WTC11 (cell line): ENCODE measurements around the gene SFRP2. TPM values are rescaled to one million over a fixed set of nuclear protein-coding genes. Genes with fewer than 3 reads are reported as not detected.

Experiments
- ATAC-seq: fragments of 200-7000 bp; cut with Tn5 transposase; 2 replicates; pipeline ENCODE4 v1.10.0; 2021; ENCODE audit warnings: mild to moderate bottlenecking, moderate library complexity
- CTCF ChIA-PET: fragments of 300-600 bp; sonication (Branson Sonifier 250); formaldehyde crosslinking; loops from one replicate; lab custom pipeline; 2021; ENCODE audit warnings: antibody characterized with exemption; lab: Charles Lee
- POLR2A ChIA-PET: fragments of 350-600 bp; sonication (Branson Sonifier 250); formaldehyde crosslinking; loops from one replicate; lab custom pipeline; 2021; ENCODE audit warnings: antibody characterized with exemption; lab: Charles Lee
- DNase-seq: peaks from one replicate; pipeline ENCODE4 v3.0.0; 2021; ENCODE audit warnings: low spot score
- H3K27ac Mint-ChIP-seq: 2 replicates; pipeline ENCODE4 v1.8.0; 2021; ENCODE audit warnings: mixed read lengths
- H3K27me3 Mint-ChIP-seq: 2 replicates; pipeline ENCODE4 v1.8.0; 2021; ENCODE audit warnings: low read depth, mild to moderate bottlenecking, moderate library complexity, mixed read lengths
- H3K36me3 Mint-ChIP-seq: 2 replicates; pipeline ENCODE4 v1.8.0; 2021; ENCODE audit warnings: mixed read lengths
- H3K4me1 Mint-ChIP-seq: 2 replicates; pipeline ENCODE4 v1.8.0; 2022; ENCODE audit warnings: mixed read lengths
- H3K4me3 Mint-ChIP-seq: 2 replicates; pipeline ENCODE4 v1.8.0; 2021; ENCODE audit warnings: mild to moderate bottlenecking, moderate library complexity, mixed read lengths
- H3K9me3 Mint-ChIP-seq: 2 replicates; pipeline ENCODE4 v1.8.0; 2021; ENCODE audit warnings: mixed read lengths
- ATF1 ChIP-seq: sonication (generic); formaldehyde crosslinking; IDR thresholded peaks from 2 replicates; pipeline ENCODE4 v1.8.1; 2023; ENCODE audit warnings: mild to moderate bottlenecking, moderate library complexity, missing genetic modification reagents
- CBFB ChIP-seq: sonication (generic); formaldehyde crosslinking; IDR thresholded peaks from 2 replicates; pipeline ENCODE4 v1.8.1; 2022; ENCODE audit warnings: mild to moderate bottlenecking, low read depth, missing genetic modification reagents
- CREM ChIP-seq: sonication (generic); formaldehyde crosslinking; IDR thresholded peaks from 2 replicates; pipeline ENCODE4 v1.8.1; 2022; ENCODE audit warnings: mild to moderate bottlenecking, missing genetic modification reagents, moderate library complexity
- FOXK1 ChIP-seq: sonication (generic); formaldehyde crosslinking; IDR thresholded peaks from 2 replicates; pipeline ENCODE4 v1.8.0; 2022; ENCODE audit warnings: mild to moderate bottlenecking, moderate library complexity, missing genetic modification reagents
- FOXP1 ChIP-seq: sonication (generic); formaldehyde crosslinking; IDR thresholded peaks from 2 replicates; pipeline ENCODE4 v1.8.0; 2022; ENCODE audit warnings: missing genetic modification reagents, mild to moderate bottlenecking, moderate library complexity, borderline replicate concordance
- GABPB1 ChIP-seq: sonication (generic); formaldehyde crosslinking; IDR thresholded peaks from 2 replicates; pipeline ENCODE4 v1.8.1; 2023; ENCODE audit warnings: mild to moderate bottlenecking, missing genetic modification reagents
- GRHL2 ChIP-seq: fragments of 250-450 bp; sonication (Bioruptor Pico); IDR thresholded peaks from 2 replicates; pipeline ENCODE4 v1.8.0; 2022; ENCODE audit warnings: mild to moderate bottlenecking, moderate library complexity; ENCODE audit not compliant: insufficient replicate concordance, severe bottlenecking
- JUN ChIP-seq: sonication (generic); formaldehyde crosslinking; IDR thresholded peaks from 2 replicates; pipeline ENCODE4 v1.8.0; 2023; ENCODE audit warnings: mild to moderate bottlenecking, missing genetic modification reagents
- MYBL2 ChIP-seq: sonication (generic); formaldehyde crosslinking; IDR thresholded peaks from 2 replicates; pipeline ENCODE4 v1.8.1; 2023; ENCODE audit warnings: mild to moderate bottlenecking, moderate library complexity, missing genetic modification reagents
- NFE2L1 ChIP-seq: sonication (generic); formaldehyde crosslinking; IDR thresholded peaks from 2 replicates; pipeline ENCODE4 v1.8.1; 2023; ENCODE audit warnings: missing genetic modification reagents
- NR2C2 ChIP-seq: sonication (generic); formaldehyde crosslinking; IDR thresholded peaks from 2 replicates; pipeline ENCODE4 v1.8.0; 2022; ENCODE audit warnings: mild to moderate bottlenecking, missing genetic modification reagents
- RORB ChIP-seq: fragments of 250-450 bp; sonication (Bioruptor Pico); IDR thresholded peaks from 2 replicates; pipeline ENCODE4 v1.9.0; 2021; ENCODE audit warnings: mild to moderate bottlenecking
- SMAD3 ChIP-seq: sonication (generic); formaldehyde crosslinking; IDR thresholded peaks from 2 replicates; pipeline ENCODE4 v1.8.0; 2022; ENCODE audit warnings: missing genetic modification reagents, mild to moderate bottlenecking, borderline replicate concordance
- SMAD4 ChIP-seq: sonication (generic); formaldehyde crosslinking; IDR thresholded peaks from 2 replicates; pipeline ENCODE4 v1.8.0; 2022; ENCODE audit warnings: mild to moderate bottlenecking, missing genetic modification reagents
- SOX15 ChIP-seq: fragments of 250-450 bp; sonication (Bioruptor Pico); IDR thresholded peaks from 2 replicates; pipeline ENCODE4 v1.9.0; 2021; ENCODE audit warnings: mild to moderate bottlenecking
- SP1 ChIP-seq: sonication (generic); formaldehyde crosslinking; conservative IDR thresholded peaks from 2 replicates; pipeline ENCODE4 v1.8.1; 2022; ENCODE audit warnings: missing genetic modification reagents
- TCF7 ChIP-seq: sonication (generic); formaldehyde crosslinking; IDR thresholded peaks from 2 replicates; pipeline ENCODE4 v1.8.0; 2022; ENCODE audit warnings: mild to moderate bottlenecking, low read depth, missing genetic modification reagents, moderate library complexity
- ZNF232 ChIP-seq: sonication (generic); formaldehyde crosslinking; IDR thresholded peaks from 2 replicates; pipeline ENCODE4 v1.8.0; 2022; ENCODE audit warnings: mild to moderate bottlenecking, missing genetic modification reagents
- ZNF317 ChIP-seq: sonication (generic); formaldehyde crosslinking; IDR thresholded peaks from 2 replicates; pipeline ENCODE4 v1.8.1; 2023; ENCODE audit warnings: low read depth, mild to moderate bottlenecking, moderate library complexity, missing genetic modification reagents, borderline replicate concordance
- ZNF396 ChIP-seq: fragments of 250-450 bp; sonication (Bioruptor Pico); IDR thresholded peaks from 2 replicates; pipeline ENCODE4 v1.8.0; 2021; ENCODE audit warnings: mild to moderate bottlenecking, moderate library complexity, borderline replicate concordance
- total RNA-seq: library from RNA; stranded (reverse); gene quantifications from 3 replicates; pipeline ENCODE4 v1.2.3, GENCODE V29; 2021
- TF ChIP-seq, protein P1 (sequence below): sonication (generic); formaldehyde crosslinking; IDR thresholded peaks from 2 replicates; pipeline ENCODE4 v1.8.1; 2023; ENCODE audit warnings: mild to moderate bottlenecking, moderate library complexity, missing genetic modification reagents
- TF ChIP-seq, protein P2 (sequence below): sonication (generic); formaldehyde crosslinking; IDR thresholded peaks from 2 replicates; pipeline ENCODE4 v1.8.1; 2023; ENCODE audit warnings: mild to moderate bottlenecking, missing genetic modification reagents, moderate library complexity
- TF ChIP-seq, protein P3 (sequence below): sonication (generic); formaldehyde crosslinking; IDR thresholded peaks from 2 replicates; pipeline ENCODE4 v1.8.1; 2022; ENCODE audit warnings: missing genetic modification reagents, borderline replicate concordance
- TF ChIP-seq, protein P4 (sequence below): fragments of 250-450 bp; sonication (Bioruptor Pico); IDR thresholded peaks from 2 replicates; pipeline ENCODE4 v1.8.0; 2021; ENCODE audit warnings: mild to moderate bottlenecking
- TF ChIP-seq, protein P5 (sequence below): sonication (generic); formaldehyde crosslinking; IDR thresholded peaks from 2 replicates; pipeline ENCODE4 v1.8.1; 2022; ENCODE audit warnings: low read depth, missing genetic modification reagents, borderline replicate concordance

The SFRP2 gene
- total RNA-seq, 1 experiment from 2014 or later = 417 TPM

DNA sequence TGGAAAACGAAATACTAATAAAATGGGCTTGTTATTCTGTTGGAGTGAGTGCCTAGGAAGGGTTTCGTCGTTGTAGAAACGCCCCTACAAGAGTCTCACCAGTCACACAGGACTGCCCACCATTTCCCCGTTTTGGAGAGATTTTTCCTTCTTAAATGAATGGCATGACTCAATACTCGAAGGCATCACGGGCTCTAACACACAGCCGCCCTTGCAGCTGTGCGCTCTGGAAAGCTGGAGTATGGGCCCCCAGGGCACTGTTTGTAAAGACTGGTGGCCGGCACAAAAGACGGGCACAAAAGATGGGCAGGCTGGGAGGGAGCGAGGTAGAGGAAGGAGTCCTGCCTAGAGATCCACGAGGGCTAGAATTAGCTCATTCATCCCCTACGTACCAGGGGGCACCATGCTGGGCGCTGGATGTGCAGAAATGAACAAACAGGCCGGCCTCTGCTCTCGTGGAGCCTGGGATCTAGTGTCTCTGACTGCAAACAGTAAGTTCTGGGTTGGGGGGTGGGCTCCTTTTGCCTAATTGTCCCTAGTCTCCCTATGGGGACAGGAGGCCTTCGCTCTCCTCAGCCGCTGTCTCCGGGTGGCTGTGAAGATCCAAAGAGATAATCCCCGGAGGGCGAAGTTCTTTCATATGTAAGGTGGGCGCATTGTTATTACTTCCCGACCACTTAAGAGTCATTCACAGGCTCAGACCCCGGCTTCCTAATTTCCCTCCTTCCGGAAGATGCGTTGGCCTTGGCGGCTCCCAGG lies 1.0 kb upstream of the SFRP2 start (continued):
- TF ChIP-seq, protein P1, sequence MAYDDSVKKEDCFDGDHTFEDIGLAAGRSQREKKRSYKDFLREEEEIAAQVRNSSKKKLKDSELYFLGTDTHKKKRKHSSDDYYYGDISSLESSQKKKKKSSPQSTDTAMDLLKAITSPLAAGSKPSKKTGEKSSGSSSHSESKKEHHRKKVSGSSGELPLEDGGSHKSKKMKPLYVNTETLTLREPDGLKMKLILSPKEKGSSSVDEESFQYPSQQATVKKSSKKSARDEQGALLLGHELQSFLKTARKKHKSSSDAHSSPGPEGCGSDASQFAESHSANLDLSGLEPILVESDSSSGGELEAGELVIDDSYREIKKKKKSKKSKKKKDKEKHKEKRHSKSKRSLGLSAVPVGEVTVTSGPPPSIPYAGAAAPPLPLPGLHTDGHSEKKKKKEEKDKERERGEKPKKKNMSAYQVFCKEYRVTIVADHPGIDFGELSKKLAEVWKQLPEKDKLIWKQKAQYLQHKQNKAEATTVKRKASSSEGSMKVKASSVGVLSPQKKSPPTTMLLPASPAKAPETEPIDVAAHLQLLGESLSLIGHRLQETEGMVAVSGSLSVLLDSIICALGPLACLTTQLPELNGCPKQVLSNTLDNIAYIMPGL = no peak
- TF ChIP-seq NR2C2 (no peak), FOXP1 (no peak), ATF1 (CRISPR knock-in tag) (no peak), ZNF232 (no peak; the same call in 1 of the 2 replicates), ZNF396 (no peak), GRHL2 (CRISPR knock-in tag) (no peak), SMAD4 (CRISPR knock-in tag) (no peak), NFE2L1 (CRISPR knock-in tag) (no peak), SMAD3 (CRISPR knock-in tag) (no peak; the same call in 1 of the 2 replicates), GABPB1 (no peak), ZNF317 (CRISPR knock-in tag) (no peak)
- TF ChIP-seq, protein P2, sequence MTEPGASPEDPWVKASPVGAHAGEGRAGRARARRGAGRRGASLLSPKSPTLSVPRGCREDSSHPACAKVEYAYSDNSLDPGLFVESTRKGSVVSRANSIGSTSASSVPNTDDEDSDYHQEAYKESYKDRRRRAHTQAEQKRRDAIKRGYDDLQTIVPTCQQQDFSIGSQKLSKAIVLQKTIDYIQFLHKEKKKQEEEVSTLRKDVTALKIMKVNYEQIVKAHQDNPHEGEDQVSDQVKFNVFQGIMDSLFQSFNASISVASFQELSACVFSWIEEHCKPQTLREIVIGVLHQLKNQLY = no peak
- TF ChIP-seq, protein P3, sequence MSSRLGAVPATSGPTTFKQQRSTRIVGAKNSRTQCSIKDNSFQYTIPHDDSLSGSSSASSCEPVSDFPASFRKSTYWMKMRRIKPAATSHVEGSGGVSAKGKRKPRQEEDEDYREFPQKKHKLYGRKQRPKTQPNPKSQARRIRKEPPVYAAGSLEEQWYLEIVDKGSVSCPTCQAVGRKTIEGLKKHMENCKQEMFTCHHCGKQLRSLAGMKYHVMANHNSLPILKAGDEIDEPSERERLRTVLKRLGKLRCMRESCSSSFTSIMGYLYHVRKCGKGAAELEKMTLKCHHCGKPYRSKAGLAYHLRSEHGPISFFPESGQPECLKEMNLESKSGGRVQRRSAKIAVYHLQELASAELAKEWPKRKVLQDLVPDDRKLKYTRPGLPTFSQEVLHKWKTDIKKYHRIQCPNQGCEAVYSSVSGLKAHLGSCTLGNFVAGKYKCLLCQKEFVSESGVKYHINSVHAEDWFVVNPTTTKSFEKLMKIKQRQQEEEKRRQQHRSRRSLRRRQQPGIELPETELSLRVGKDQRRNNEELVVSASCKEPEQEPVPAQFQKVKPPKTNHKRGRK (CRISPR knock-in tag) = no peak
- TF ChIP-seq, protein P4, sequence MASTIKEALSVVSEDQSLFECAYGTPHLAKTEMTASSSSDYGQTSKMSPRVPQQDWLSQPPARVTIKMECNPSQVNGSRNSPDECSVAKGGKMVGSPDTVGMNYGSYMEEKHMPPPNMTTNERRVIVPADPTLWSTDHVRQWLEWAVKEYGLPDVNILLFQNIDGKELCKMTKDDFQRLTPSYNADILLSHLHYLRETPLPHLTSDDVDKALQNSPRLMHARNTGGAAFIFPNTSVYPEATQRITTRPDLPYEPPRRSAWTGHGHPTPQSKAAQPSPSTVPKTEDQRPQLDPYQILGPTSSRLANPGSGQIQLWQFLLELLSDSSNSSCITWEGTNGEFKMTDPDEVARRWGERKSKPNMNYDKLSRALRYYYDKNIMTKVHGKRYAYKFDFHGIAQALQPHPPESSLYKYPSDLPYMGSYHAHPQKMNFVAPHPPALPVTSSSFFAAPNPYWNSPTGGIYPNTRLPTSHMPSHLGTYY = no peak
- TF ChIP-seq, protein P5, sequence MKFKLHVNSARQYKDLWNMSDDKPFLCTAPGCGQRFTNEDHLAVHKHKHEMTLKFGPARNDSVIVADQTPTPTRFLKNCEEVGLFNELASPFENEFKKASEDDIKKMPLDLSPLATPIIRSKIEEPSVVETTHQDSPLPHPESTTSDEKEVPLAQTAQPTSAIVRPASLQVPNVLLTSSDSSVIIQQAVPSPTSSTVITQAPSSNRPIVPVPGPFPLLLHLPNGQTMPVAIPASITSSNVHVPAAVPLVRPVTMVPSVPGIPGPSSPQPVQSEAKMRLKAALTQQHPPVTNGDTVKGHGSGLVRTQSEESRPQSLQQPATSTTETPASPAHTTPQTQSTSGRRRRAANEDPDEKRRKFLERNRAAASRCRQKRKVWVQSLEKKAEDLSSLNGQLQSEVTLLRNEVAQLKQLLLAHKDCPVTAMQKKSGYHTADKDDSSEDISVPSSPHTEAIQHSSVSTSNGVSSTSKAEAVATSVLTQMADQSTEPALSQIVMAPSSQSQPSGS (CRISPR knock-in tag) = no peak
- TF ChIP-seq, all 79 proteins: peak for 17

DNA sequence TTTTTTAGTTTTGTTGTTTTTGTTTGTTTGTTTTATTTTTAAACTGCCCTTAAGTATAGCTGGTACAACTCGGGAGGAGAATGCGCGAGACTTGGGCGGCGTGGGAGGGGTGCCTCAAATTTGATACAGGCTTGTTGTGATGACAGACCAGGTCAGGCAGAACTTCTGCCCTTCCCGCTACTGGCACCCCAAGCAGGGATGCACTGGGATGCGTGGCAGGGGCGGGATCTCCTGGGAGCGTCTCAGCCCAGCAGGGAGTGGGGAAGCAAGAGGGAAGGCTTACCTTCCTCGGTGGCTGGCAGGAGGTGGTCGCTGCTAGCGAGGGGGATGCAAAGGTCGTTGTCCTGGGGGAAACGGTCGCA lies 851 bp downstream of the SFRP2 start:
- Mint-ChIP-seq H3K27ac (peak overlapping the region; percentile 96), H3K9me3 (no peaks in the 10 kb centered on the region), H3K4me1 (peaks cover 49% of the 10 kb centered on the region), H3K27me3 (no peaks in the 10 kb centered on the region), H3K4me3 (peak overlapping the region; percentile 98), H3K36me3 (peaks cover 52% of the 10 kb centered on the region)
- peak; percentile 24 for DNase-seq
- ATAC-seq = no peak
- TF ChIP-seq, protein P5 (CRISPR knock-in tag) = 0 out of 2 replicates have a peak, but pooled peaks have one; percentile 13
- TF ChIP-seq MYBL2 (CRISPR knock-in tag) (0 out of 2 replicates have a peak, but pooled peaks have one; percentile 16), FOXK1 (peak; percentile 17; the same call in 1 of the 2 replicates), SP1 (0 out of 2 replicates have a peak, but pooled peaks have one; percentile 18), CBFB (CRISPR knock-in tag) (no peak), TCF7 (CRISPR knock-in tag) (0 out of 2 replicates have a peak, but pooled peaks have one; percentile 16), ATF1 (CRISPR knock-in tag) (no peak), SOX15 (CRISPR knock-in tag) (no peak), JUN (CRISPR knock-in tag) (0 out of 2 replicates have a peak, but pooled peaks have one; percentile 5), CREM (CRISPR knock-in tag) (no peak), RORB (CRISPR knock-in tag) (no peak), SMAD3 (CRISPR knock-in tag) (0 out of 2 replicates have a peak, but pooled peaks have one; percentile 15)
- TF ChIP-seq, protein P3 (CRISPR knock-in tag) = 0 out of 2 replicates have a peak, but pooled peaks have one; percentile 34
- ChIA-PET CTCF (interaction anchor here (0.7 to 2.7 kb wide), 5 partner anchors 231 to 331 kb away, joined by 3 to 15 read pairs (median 3); no protein-coding TSS in a partner anchor), POLR2A (no interaction called here)
